Activated B cell treated with CpG ODN at 0.5 μM for 24 hours (primary cell): ENCODE results near the gene NPDC1. TPM values are rescaled to one million over a fixed set of nuclear protein-coding genes. Genes with fewer than 3 reads are reported as not detected.

Source experiments
- ATAC-seq: fragments of 200-7000 bp; cut with Tn5 transposase; one replicate; pipeline ENCODE4 v1.10.0; 2021; ENCODE audit warnings: low read depth, mild to moderate bottlenecking, moderate library complexity
- CTCF ChIA-PET: fragments of 350-600 bp; sonication (Branson Sonifier 250); formaldehyde crosslinking; loops from one replicate; lab custom pipeline; 2021; ENCODE audit warnings: antibody characterized with exemption; lab: Charles Lee
- POLR2A ChIA-PET: fragments of 350-600 bp; sonication (Branson Sonifier 250); formaldehyde crosslinking; loops from one replicate; lab custom pipeline; 2021; ENCODE audit warnings: antibody characterized with exemption; lab: Charles Lee
- DNase-seq: peaks from one replicate; pipeline ENCODE4 v3.0.0; 2022
- H3K27ac Mint-ChIP-seq: one replicate; pipeline ENCODE4 v1.8.0; 2020; ENCODE audit warnings: mixed read lengths
- H3K27me3 Mint-ChIP-seq: one replicate; pipeline ENCODE4 v1.8.0; 2021; ENCODE audit warnings: mixed read lengths
- H3K36me3 Mint-ChIP-seq: one replicate; pipeline ENCODE4 v1.8.0; 2021; ENCODE audit warnings: low read depth, mixed read lengths
- H3K4me1 Mint-ChIP-seq: one replicate; pipeline ENCODE4 v1.8.0; 2021; ENCODE audit warnings: mixed read lengths
- H3K4me3 Mint-ChIP-seq: one replicate; pipeline ENCODE4 v1.8.0; 2020; ENCODE audit warnings: mild to moderate bottlenecking, mixed read lengths
- H3K9me3 Mint-ChIP-seq: one replicate; pipeline ENCODE4 v1.8.0; 2020; ENCODE audit warnings: mixed read lengths
- intact Hi-C: fragments of 100-400 bp; cut with micrococcal nuclease; formaldehyde crosslinking; loops from one replicate; pipeline ENCODE4 v1.15.1; 2024
- total RNA-seq: library from RNA; stranded (reverse); gene quantifications from 2 replicates; pipeline ENCODE4 v1.2.3, GENCODE V29; 2022
- TF ChIP-seq, protein P1 (sequence below): fragments of 200-600 bp; IDR thresholded peaks from one replicate; pipeline ENCODE4 v1.8.0; 2022; ENCODE audit warnings: antibody characterized with exemption, mild to moderate bottlenecking

The NPDC1 gene
- total RNA-seq, 1 donor from 2014 or later: 0.18 TPM

GRCh38 chr9:137044037-137044436 lies 1.9 kb downstream of the NPDC1 start:
- Mint-ChIP-seq H3K4me1 (peaks cover 16% of the 10 kb centered on the region), H3K9me3 (no peaks in the 10 kb centered on the region), H3K4me3 (no peak overlapping the region), H3K27me3 (peaks cover 24% of the 10 kb centered on the region), H3K36me3 (no peaks in the 10 kb centered on the region), H3K27ac (no peak overlapping the region)
- POLR2A ChIA-PET: interaction anchor here (1.0 kb wide), 1 partner anchor 48 kb away, joined by 3 read pairs; the partner anchor contains the start of gene CLIC3
- DNase-seq: no peak
- intact Hi-C loops: loop anchor here (10.0 kb wide), 1 partner anchor 81 kb away; no protein-coding TSS in a partner anchor
- ATAC-seq: no peak
- TF ChIP-seq, protein P1, sequence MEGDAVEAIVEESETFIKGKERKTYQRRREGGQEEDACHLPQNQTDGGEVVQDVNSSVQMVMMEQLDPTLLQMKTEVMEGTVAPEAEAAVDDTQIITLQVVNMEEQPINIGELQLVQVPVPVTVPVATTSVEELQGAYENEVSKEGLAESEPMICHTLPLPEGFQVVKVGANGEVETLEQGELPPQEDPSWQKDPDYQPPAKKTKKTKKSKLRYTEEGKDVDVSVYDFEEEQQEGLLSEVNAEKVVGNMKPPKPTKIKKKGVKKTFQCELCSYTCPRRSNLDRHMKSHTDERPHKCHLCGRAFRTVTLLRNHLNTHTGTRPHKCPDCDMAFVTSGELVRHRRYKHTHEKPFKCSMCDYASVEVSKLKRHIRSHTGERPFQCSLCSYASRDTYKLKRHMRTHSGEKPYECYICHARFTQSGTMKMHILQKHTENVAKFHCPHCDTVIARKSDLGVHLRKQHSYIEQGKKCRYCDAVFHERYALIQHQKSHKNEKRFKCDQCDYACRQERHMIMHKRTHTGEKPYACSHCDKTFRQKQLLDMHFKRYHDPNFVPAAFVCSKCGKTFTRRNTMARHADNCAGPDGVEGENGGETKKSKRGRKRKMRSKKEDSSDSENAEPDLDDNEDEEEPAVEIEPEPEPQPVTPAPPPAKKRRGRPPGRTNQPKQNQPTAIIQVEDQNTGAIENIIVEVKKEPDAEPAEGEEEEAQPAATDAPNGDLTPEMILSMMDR: no peak
- CTCF ChIA-PET: interaction anchor here (1.0 kb wide), 2 partner anchors 15 to 24 kb away, joined by 3 read pairs; no protein-coding TSS in a partner anchor

DNA sequence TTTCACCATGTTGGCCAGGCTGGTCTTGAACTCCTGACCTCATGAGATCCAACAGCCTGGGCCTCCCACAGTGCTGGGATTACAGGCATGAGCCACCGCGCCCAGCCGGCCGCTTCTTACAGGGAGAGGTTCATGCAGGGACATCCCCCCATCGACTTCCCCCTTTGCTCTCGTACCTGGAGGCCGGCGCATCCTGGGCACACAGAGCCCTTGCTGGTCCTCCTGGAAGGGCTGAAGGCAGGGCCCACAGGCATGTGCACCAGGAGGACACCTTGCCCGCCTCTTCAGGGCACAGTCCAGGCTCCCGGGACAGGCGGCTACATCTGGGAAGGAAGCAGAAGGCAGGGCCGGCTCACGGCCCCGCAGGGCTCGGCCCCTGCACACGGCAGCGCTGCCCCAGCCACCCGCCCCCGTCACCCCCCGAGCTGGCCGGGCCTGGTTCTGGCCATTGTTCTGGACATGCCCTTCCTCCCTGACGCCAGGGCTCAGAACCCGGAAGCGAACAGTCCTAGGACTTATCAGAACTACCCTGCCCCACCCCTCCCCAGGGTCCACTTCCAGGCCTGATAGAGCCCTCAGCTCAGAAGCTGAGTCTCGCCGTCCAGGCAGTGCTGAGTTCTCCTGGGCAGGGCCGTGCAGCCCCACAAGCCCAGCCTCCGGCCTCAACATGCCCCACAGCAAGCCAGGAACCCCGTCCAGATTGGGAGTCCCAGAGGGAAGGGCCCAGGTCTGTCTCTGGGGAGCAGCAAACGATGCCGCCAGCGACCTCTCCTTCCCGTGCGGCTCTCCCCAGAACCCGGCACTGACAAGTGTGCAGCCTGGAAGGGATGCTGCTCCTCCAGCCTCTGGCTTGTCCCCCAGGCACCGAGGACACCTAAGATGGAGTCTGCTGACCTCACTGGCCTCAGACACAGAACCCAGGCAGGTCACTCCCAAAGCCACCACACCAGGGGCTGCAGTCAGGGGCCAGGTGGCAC lies 2.9 kb downstream of the NPDC1 start:
- Mint-ChIP-seq H3K4me3 (no peak overlapping the region), H3K27me3 (peaks cover 24% of the 10 kb centered on the region), H3K36me3 (no peaks in the 10 kb centered on the region), H3K4me1 (peaks cover 16% of the 10 kb centered on the region), H3K9me3 (no peaks in the 10 kb centered on the region), H3K27ac (no peak overlapping the region)
- no peak for ATAC-seq
- ChIA-PET CTCF (interaction anchor here (1.3 kb wide), 1 partner anchor 24 kb away, joined by 3 read pairs; no protein-coding TSS in a partner anchor), POLR2A (interaction anchor here (0.7 kb wide), 1 partner anchor 22 kb away, joined by 14 read pairs; no protein-coding TSS in a partner anchor)
- intact Hi-C loops: loop anchor here (10.0 kb wide), 1 partner anchor 82 kb away; no protein-coding TSS in a partner anchor
- DNase-seq: no peak
- TF ChIP-seq, protein P1: no peak

GRCh38 chr9:137041124-137041523 lies 4.9 kb downstream of the NPDC1 start:
- Mint-ChIP-seq H3K27ac (no peak overlapping the region), H3K36me3 (no peaks in the 10 kb centered on the region)

GRCh38 chr9:137040568-137040967 lies 5.4 kb downstream of the NPDC1 start:
- no peak overlapping the region for H3K27ac Mint-ChIP-seq
- TF ChIP-seq, protein P1: no peak
- ChIA-PET CTCF (no interaction called here), POLR2A (no interaction called here)
- ATAC-seq: no peak
- H3K9me3 Mint-ChIP-seq: no peaks in the 10 kb centered on the region
- no peak overlapping the region for H3K4me3 Mint-ChIP-seq
- no peak for DNase-seq
- intact Hi-C loops: loop anchor here (10.0 kb wide), 1 partner anchor 84 kb away; no protein-coding TSS in a partner anchor
- H3K36me3 Mint-ChIP-seq: no peaks in the 10 kb centered on the region
- peaks cover 12% of the 10 kb centered on the region for H3K27me3 Mint-ChIP-seq
- H3K4me1 Mint-ChIP-seq: peaks cover 11% of the 10 kb centered on the region

More at GRCh38 chr9:137041124-137041523, 4.9 kb downstream of the NPDC1 start:
- H3K4me3 Mint-ChIP-seq: no peak overlapping the region
- H3K4me1 Mint-ChIP-seq: peaks cover 11% of the 10 kb centered on the region
- intact Hi-C loops: loop anchor here (10.0 kb wide), 1 partner anchor 84 kb away; no protein-coding TSS in a partner anchor
- ChIA-PET CTCF (interaction anchor here (1.3 kb wide), 1 partner anchor 26 kb away, joined by 3 read pairs; no protein-coding TSS in a partner anchor), POLR2A (no interaction called here)
- ATAC-seq: no peak
- H3K9me3 Mint-ChIP-seq: no peaks in the 10 kb centered on the region
- TF ChIP-seq, protein P1: no peak
- peaks cover 12% of the 10 kb centered on the region for H3K27me3 Mint-ChIP-seq
- no peak for DNase-seq
